ENCODE measurements around the gene TBC1D14. TPM values are rescaled to one million over a fixed set of nuclear protein-coding genes. Genes with fewer than 3 reads are reported as not detected.

TBC1D14 gene
- total and polyA plus RNA-seq, 10 of the 15 experiments (the other 5 are each of a cell fraction or from before 2014, with no cell fraction given) = 0.87 to 39.3 (median 30.1) TPM

DNA sequence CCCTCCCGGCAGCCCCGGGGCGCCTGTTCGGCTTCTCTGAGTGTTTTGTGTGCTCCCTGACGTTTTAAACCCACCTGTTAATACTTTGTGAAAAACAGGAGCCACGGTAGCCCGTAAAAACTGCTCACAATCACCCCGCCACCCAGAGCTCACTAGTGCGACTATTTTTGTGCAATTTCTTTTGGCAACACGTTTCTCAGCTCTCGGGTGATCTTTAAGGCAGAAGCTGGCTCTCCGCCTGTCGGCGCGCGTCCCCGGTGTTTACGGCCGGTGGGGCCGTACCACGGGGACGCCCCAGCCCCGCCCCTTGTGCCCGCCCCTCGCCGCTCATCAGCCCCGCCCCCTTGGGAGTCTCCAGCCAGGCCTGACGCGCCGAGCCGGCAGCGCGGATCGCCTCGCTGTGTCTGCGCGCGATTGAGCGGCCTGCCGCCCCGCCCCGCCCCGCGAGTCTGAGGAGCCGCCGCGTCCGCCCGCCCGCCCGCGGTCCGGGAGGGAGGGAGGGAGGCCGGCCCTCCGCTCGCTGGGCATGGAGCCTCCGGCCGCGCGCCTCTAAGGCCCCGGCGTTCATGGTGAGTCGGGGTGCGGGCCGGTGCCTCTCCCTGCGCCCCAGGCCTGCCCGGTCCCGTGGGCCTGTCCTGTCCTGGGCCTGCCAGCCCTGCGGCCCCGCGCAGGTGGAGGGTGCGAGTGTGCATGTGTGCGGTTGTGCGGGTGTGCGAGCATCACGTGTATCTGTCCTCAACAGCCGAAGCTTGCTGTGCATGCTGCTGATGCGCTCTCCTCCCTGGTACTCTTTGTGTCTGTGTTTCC, 77.4 kb downstream of the TBC1D14 start (continued):
- TF ChIP-seq BACH1 (IDR thresholded peaks at IDR 0.05; ENCODE audit: borderline replicate concordance) (0 out of 2 replicates have a peak, but pooled peaks have one; percentile 35), SREBF2 (IDR thresholded peaks at IDR 0.05; ENCODE audit: low read length) (no peak), MXI1 (IDR thresholded peaks at IDR 0.05; ENCODE audit: low read depth, low read length) (peak; percentile 45; the same call in 1 of the 2 replicates), ESRRA (IDR thresholded peaks at IDR 0.05; ENCODE audit: low read length) (no peak), POLR2AphosphoS5 (IDR thresholded peaks at IDR 0.05; ENCODE audit: low read length) (peak; percentile 77), CBFB (IDR thresholded peaks at IDR 0.05; ENCODE audit: low read depth) (no peak), YY1 (IDR thresholded peaks at IDR 0.05; ENCODE audit: low read depth, low read length) (peak; percentile 88), NFYB (IDR thresholded peaks at IDR 0.05; ENCODE audit: insufficient read depth, low read depth, low read length) (no peak), EGR1 (IDR thresholded peaks at IDR 0.05; ENCODE audit: borderline replicate concordance in 1 of 2, low read depth in 2 of 2, low read length in 2 of 2) (peak in 1 of 2 experiments; percentile 67; a peak in 2 of 3 replicates), GABPA (IDR thresholded peaks at IDR 0.05; ENCODE audit: low read depth) (no peak), TAF1 (IDR thresholded peaks at IDR 0.05; ENCODE audit: borderline replicate concordance, low read depth, low read length) (peak; percentile 61; the same call in 1 of the 2 replicates), SUZ12 (IDR thresholded peaks at IDR 0.05; ENCODE audit: unreplicated experiment) (no peak), FOS (IDR thresholded peaks at IDR 0.05; ENCODE audit: borderline replicate concordance, extremely low read depth, insufficient read length) (no peak), RAD21 (IDR thresholded peaks at IDR 0.05; ENCODE audit: insufficient read depth, low read depth, low read length) (peak; percentile 13; the same call in 1 of the 2 replicates), CREB1 (IDR thresholded peaks at IDR 0.05; ENCODE audit: low read depth) (no peak; the same call in 1 of the 2 replicates), EP300 (IDR thresholded peaks at IDR 0.05; ENCODE audit: borderline replicate concordance in 1 of 2, control insufficient read depth in 1 of 2, low read depth in 2 of 2, low read length in 2 of 2) (no peak), SMC3 (IDR thresholded peaks at IDR 0.05; ENCODE audit: borderline replicate concordance, low read length) (no peak; the same call in 1 of the 2 replicates), CBX3 (IDR thresholded peaks at IDR 0.05; ENCODE audit: borderline replicate concordance, low read depth) (no peak), RBBP5 (conservative IDR thresholded peaks at IDR 0.05) (no peak), HCFC1 (IDR thresholded peaks at IDR 0.05; ENCODE audit: low read length) (peak; percentile 59), MYB (IDR thresholded peaks at IDR 0.05; ENCODE audit: borderline replicate concordance, low read depth, low read length) (no peak)
- TF ChIP-seq, protein P1, sequence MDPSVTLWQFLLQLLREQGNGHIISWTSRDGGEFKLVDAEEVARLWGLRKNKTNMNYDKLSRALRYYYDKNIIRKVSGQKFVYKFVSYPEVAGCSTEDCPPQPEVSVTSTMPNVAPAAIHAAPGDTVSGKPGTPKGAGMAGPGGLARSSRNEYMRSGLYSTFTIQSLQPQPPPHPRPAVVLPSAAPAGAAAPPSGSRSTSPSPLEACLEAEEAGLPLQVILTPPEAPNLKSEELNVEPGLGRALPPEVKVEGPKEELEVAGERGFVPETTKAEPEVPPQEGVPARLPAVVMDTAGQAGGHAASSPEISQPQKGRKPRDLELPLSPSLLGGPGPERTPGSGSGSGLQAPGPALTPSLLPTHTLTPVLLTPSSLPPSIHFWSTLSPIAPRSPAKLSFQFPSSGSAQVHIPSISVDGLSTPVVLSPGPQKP (IDR thresholded peaks at IDR 0.05; ENCODE audit: low read depth, low read length) = no peak
- TF ChIP-seq, protein P2, sequence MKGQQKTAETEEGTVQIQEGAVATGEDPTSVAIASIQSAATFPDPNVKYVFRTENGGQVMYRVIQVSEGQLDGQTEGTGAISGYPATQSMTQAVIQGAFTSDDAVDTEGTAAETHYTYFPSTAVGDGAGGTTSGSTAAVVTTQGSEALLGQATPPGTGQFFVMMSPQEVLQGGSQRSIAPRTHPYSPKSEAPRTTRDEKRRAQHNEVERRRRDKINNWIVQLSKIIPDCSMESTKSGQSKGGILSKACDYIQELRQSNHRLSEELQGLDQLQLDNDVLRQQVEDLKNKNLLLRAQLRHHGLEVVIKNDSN (IDR thresholded peaks at IDR 0.05; ENCODE audit: borderline replicate concordance, extremely low read length, insufficient read depth, low read depth, low read length) = peak; percentile 39
- TF ChIP-seq, protein P3, sequence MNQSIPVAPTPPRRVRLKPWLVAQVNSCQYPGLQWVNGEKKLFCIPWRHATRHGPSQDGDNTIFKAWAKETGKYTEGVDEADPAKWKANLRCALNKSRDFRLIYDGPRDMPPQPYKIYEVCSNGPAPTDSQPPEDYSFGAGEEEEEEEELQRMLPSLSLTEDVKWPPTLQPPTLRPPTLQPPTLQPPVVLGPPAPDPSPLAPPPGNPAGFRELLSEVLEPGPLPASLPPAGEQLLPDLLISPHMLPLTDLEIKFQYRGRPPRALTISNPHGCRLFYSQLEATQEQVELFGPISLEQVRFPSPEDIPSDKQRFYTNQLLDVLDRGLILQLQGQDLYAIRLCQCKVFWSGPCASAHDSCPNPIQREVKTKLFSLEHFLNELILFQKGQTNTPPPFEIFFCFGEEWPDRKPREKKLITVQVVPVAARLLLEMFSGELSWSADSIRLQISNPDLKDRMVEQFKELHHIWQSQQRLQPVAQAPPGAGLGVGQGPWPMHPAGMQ (IDR thresholded peaks at IDR 0.05; ENCODE audit: borderline replicate concordance) = no peak
